Common myeloid progenitor, CD34-positive (primary cell): ENCODE results near the gene IGSF3.

Experiments
- CTCF ChIA-PET: fragments of 350-600 bp; sonication (Branson Sonifier 250); formaldehyde crosslinking; loops from one replicate; lab custom pipeline; 2021; ENCODE audit warnings: antibody characterized with exemption; lab: Charles Lee
- POLR2A ChIA-PET: fragments of 350-600 bp; sonication (Branson Sonifier 250); formaldehyde crosslinking; loops from one replicate; lab custom pipeline; 2021; ENCODE audit warnings: antibody characterized with exemption; lab: Charles Lee
- DNase-seq, 3 donors: peaks; one replicate each; pipeline versions ENCODE4 v3.0.0 to v3.0.0-alpha.2; 2013
- H3K27ac ChIP-seq, 2 experiments: 1 replicate in 1 of 2; 2 replicates in 1 of 2; pipeline ENCODE4 v1.7.0; 2013; ENCODE audit warnings: inconsistent platforms in 2 of 2, low read length in 2 of 2, mild to moderate bottlenecking in 2 of 2, low read depth in 1 of 2, moderate library complexity in 1 of 2; ENCODE audit not compliant: severe bottlenecking in 2 of 2, insufficient read depth in 1 of 2, poor library complexity in 1 of 2
- H3K27me3 ChIP-seq, 5 experiments: replicated peaks in 2 of 5; 1 replicate in 3 of 5; 2 replicates in 2 of 5; pipeline versions ENCODE4 v1.6.1 to v1.7.0; 2013; ENCODE audit warnings: low read length in 4 of 5, mild to moderate bottlenecking in 2 of 5, moderate library complexity in 2 of 5, inconsistent platforms in 1 of 5; ENCODE audit not compliant: insufficient read depth in 5 of 5, control insufficient read depth in 4 of 5
- H3K36me3 ChIP-seq, 4 experiments: 1 replicate in 2 of 4; 2 replicates in 2 of 4; pipeline versions ENCODE4 v1.6.1 to v1.7.0; 2013; ENCODE audit warnings: low read length in 3 of 4, control low read depth in 1 of 4, mild to moderate bottlenecking in 1 of 4; ENCODE audit not compliant: control insufficient read depth in 4 of 4, insufficient read depth in 4 of 4
- H3K4me1 ChIP-seq, 4 experiments: 1 replicate in 3 of 4; 2 replicates in 1 of 4; pipeline versions ENCODE4 v1.6.1 to v1.7.1; 2013; ENCODE audit warnings: low read length in 3 of 4, mild to moderate bottlenecking in 3 of 4, control low read depth in 1 of 4, inconsistent platforms in 1 of 4, moderate library complexity in 1 of 4; ENCODE audit not compliant: control insufficient read depth in 4 of 4, insufficient read depth in 4 of 4; ENCODE audit errors: control extremely low read depth in 1 of 4
- H3K4me3 ChIP-seq, 7 experiments: 1 replicate in 4 of 7; 2 replicates in 3 of 7; pipeline versions ENCODE4 v1.5.1 to v1.7.0; 2013; ENCODE audit warnings: mild to moderate bottlenecking in 7 of 7, low read length in 6 of 7, moderate library complexity in 6 of 7, inconsistent platforms in 2 of 7, low read depth in 2 of 7, control low read depth in 1 of 7; ENCODE audit not compliant: insufficient read depth in 4 of 7, control insufficient read depth in 1 of 7; ENCODE audit errors: extremely low read depth in 1 of 7
- H3K9me3 ChIP-seq, 5 experiments: 1 replicate in 4 of 5; 2 replicates in 1 of 5; pipeline versions ENCODE4 v1.6.1 to v1.7.1; 2013; ENCODE audit warnings: low read length in 4 of 5, mild to moderate bottlenecking in 2 of 5, inconsistent platforms in 1 of 5, low read depth in 1 of 5, moderate library complexity in 1 of 5; ENCODE audit not compliant: control insufficient read depth in 4 of 5, insufficient read depth in 2 of 5; ENCODE audit errors: control extremely low read depth in 1 of 5
- WGBS: methylation state at CpG from one replicate; pipeline ENCODE4 v1.1.5; 2013; ENCODE audit not compliant: insufficient coverage; 5-methylcytosine and 5-hydroxymethylcytosine counted together

IGSF3 gene

DNA sequence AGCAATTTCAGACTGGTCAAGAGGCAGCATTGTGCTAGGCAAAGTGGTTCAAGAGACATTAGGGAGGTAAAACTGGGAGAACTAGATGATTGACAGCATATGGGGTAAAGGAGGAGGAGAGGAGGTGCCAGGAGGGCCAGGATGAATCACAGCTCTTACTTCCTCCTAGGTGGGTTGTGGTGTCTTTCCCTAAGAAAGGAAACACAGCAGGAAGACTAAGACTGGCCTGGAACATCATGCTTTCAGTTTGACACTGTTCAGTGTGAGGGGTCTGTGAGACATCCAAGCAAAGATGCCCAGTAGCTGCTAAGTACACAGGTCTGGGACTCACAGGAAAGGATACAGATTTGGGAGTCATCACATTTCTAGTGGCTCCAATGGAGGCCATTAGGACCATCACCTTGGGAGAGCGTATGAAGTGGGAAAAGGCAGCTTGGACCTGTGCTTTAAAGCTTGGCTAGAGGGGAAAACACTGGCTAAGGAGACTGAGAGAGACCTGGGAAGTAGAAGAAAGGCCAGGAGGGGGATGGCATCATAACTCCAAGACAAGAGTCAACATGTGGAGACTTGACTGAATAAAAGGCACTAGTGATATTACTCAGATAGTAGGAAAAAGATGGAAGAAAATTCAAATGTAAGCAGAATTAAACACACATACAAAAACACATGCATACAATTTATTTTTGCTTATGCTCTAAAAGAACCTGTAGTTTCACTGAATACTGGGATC lies 114.0 kb downstream of the IGSF3 start:
- H3K4me1 ChIP-seq = peaks cover 5 to 14% (median 9%) of the 10 kb centered on the region in 4 experiments
- WGBS = 100% methylated on average over 1 of the region's 1 CpG
- POLR2A ChIA-PET = interaction anchor here (1.0 kb wide), 1 partner anchor 9 kb away, joined by 3 read pairs; no protein-coding TSS in a partner anchor

DNA sequence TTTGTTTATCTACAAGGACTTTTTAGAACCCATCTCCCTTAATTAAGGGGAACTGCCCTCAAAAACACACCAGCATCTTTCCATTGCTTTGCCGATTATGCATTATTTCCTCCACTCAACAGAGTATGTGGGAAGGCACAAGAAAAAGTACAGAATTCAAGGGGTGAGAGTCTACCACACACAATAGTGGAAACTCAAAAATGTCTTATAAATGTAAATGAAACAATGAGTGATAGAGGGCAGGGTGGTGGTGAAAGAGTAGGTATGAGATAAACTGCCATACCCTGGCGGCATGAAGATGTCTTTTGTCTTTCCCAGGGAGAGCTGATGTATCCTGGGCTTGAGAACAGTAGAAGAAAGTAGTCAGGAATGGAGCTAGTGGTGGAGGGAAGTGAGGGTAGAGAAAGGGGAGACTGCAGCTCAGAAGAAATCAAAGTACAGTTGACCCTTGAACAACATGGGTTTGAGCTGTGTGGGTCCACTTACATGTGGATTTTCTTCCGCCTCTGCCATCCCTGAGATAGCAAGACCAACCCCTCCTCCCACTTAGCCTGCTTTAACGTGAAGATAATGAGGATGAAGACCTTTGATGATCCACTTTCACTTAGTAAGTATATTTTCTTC lies 121.1 kb downstream of the IGSF3 start:
- Histone ChIP-seq H3K36me3 (peaks cover 4 to 31% (median 15%) of the 10 kb centered on the region in 4 experiments), H3K27me3 (no peaks in the 10 kb centered on the region), H3K27ac (no peak overlapping the region), H3K9me3 (no peaks in the 10 kb centered on the region), H3K4me3 (no peak overlapping the region), H3K4me1 (peaks cover 0 to 14% (median 10%) of the 10 kb centered on the region in 4 experiments)
- ChIA-PET POLR2A (interaction anchor here (0.6 kb wide), 1 partner anchor 8 kb away, joined by 3 read pairs; no protein-coding TSS in a partner anchor), CTCF (interaction anchor here (1.0 to 1.1 kb wide), 2 partner anchors 9 to 61 kb away, joined by 3 read pairs; no protein-coding TSS in a partner anchor)
- DNase-seq = no peak
- 100% methylated on average over 1 of the region's 4 CpGs for WGBS

More for the DNA sequence above, 114.0 kb downstream of the IGSF3 start:
- H3K27me3 ChIP-seq = no peaks in the 10 kb centered on the region
- no peaks in the 10 kb centered on the region for H3K9me3 ChIP-seq
- no peak overlapping the region for H3K4me3 ChIP-seq
- CTCF ChIA-PET = interaction anchor here (1.9 kb wide), 1 partner anchor 38 kb away, joined by 6 read pairs; no protein-coding TSS in a partner anchor
- H3K27ac ChIP-seq = no peak overlapping the region
- no peak for DNase-seq
- H3K36me3 ChIP-seq = peaks cover 0 to 3% (median 0%) of the 10 kb centered on the region in 4 experiments

DNA sequence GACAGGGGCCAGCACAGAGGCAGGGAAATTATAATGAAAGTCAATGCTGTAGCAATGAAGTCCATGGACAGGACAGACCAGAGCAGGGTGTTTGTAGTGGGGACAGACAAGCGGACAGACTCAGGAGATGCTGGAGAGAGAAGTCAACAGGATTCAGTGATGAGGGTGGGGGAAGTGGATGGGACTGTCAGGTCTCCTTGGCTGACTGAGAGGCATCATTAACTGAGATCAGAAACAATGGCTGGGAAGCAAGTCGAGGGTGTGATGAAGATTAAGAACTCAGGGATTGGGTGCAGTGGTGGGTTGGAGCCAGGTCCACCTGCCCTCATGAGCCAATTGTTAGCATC lies 122.2 kb downstream of the IGSF3 start:
- H3K9me3 ChIP-seq = no peaks in the 10 kb centered on the region
- CTCF ChIA-PET = interaction anchor here (1.0 to 3.0 kb wide), 2 partner anchors 8 to 12 kb away, joined by 3 to 9 read pairs; no protein-coding TSS in a partner anchor
- H3K36me3 ChIP-seq = peaks cover 4 to 32% (median 15%) of the 10 kb centered on the region in 4 experiments
- H3K27me3 ChIP-seq = no peaks in the 10 kb centered on the region
- H3K27ac ChIP-seq = no peak overlapping the region
- no peak overlapping the region for H3K4me3 ChIP-seq
- DNase-seq = no peak
- WGBS = 100% methylated on average over 2 of the region's 2 CpGs
- H3K4me1 ChIP-seq = peaks cover 3 to 20% (median 15%) of the 10 kb centered on the region in 4 experiments
- POLR2A ChIA-PET = no interaction called here

DNA sequence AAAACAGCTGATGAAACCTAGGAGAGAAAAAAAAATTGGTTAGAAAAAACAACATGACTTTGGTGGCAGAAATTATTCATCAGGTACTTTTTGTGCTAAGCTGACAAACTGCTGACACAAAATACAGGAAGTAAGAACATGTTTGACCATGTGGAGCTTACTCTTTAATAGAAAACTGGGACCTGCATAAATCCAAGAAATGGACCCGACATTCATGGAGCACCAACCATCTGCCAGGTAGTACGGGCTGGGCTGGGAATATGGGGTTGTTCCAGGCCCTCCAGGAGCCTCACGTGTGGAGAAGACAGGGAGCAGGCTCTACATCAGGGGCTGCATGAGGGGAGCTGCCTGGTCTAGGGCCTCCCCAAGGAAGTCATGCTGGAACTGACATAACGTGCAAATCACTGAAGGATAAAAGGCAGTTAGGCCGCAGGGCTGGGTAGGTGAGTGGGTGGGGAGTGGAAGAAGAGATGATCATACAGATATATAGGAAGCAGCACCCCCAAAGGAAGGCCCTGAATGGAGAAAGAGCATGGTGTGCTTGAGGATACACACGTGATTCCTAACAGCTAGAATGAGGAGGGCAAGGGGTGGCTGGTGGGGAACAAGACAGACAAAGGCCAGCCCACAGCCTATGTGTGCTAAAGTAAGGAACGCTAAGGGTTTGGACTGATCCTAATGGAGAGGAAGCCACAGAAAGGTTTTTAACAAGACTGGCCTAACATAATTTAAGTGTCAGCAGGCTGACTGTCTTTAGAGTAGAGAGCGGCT lies 122.8 kb downstream of the IGSF3 start:
- ChIA-PET POLR2A (interaction anchor here (0.7 kb wide), 1 partner anchor 9 kb away, joined by 3 read pairs; no protein-coding TSS in a partner anchor), CTCF (interaction anchor here (1.2 to 3.0 kb wide), 2 partner anchors 12 to 40 kb away, joined by 4 to 9 read pairs; no protein-coding TSS in a partner anchor)
- Histone ChIP-seq H3K27ac (no peak overlapping the region), H3K4me1 (peaks cover 4 to 26% (median 20%) of the 10 kb centered on the region in 4 experiments), H3K27me3 (no peaks in the 10 kb centered on the region), H3K36me3 (peaks cover 4 to 32% (median 15%) of the 10 kb centered on the region in 4 experiments), H3K4me3 (no peak overlapping the region), H3K9me3 (no peaks in the 10 kb centered on the region)
- peak in 1 of 3 donors; percentile 39 for DNase-seq
- 84% methylated on average over 8 of the region's 8 CpGs for WGBS

DNA sequence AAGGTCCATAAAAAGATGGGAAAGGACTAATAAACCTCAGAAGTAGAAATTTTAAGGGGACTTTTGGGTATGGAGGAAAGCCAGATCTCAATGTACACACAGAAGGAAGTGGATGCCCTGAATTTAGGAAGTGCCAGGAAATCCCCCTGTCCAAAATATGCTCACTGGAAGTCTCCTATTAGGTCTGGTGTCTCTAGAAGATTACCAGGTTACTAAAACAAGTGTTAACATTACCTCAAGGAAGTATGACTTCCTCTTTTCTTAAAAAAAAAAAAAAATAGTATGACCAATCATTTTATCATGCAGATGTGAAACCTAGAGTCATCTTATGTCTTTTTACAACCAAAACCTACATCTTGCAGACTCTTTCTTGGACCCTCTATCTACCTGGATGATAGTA lies 127.4 kb downstream of the IGSF3 start:
- POLR2A ChIA-PET = no interaction called here

DNA sequence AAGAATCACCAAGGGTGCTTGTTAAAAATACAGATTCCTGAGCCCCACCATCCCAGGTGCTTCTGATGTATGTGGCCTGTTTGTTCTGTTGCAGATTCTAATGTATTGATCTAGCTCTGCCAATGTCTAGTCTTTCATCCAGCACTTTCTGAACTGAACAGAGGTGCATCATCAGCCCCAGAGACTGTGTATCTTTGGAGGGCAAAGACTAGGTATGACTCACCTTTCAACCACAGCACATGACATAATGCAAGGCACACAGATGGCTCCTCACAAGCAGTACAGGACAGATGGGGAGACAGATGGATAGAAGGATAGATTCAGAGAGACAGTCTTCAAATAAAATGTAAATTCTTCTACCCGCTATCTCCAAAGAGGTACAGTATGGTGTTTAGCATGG lies 129.0 kb downstream of the IGSF3 start:
- ChIA-PET CTCF (interaction anchor here (0.8 to 3.4 kb wide), 6 partner anchors 23 to 399 kb away, joined by 3 to 14 read pairs (median 4); no protein-coding TSS in a partner anchor), POLR2A (interaction anchor here (0.6 kb wide), 1 partner anchor 8 kb away, joined by 3 read pairs; no protein-coding TSS in a partner anchor)
- H3K36me3 ChIP-seq = peaks cover 8 to 61% (median 37%) of the 10 kb centered on the region in 4 experiments
- H3K4me1 ChIP-seq = peaks cover 8 to 33% (median 24%) of the 10 kb centered on the region in 4 experiments
- no CpG with 5 or more reads among the region's 1 CpG for whole genome bisulfite sequencing
- DNase-seq = peak in 2 of 3 donors; percentile 40 to 57
- no peaks in the 10 kb centered on the region for H3K9me3 ChIP-seq
- H3K4me3 ChIP-seq = no peak overlapping the region
- no peaks in the 10 kb centered on the region for H3K27me3 ChIP-seq
- peak overlapping the region in 1 of 2 experiments; percentile 21 for H3K27ac ChIP-seq

More for the DNA sequence above, 127.4 kb downstream of the IGSF3 start:
- Histone ChIP-seq H3K9me3 (no peaks in the 10 kb centered on the region), H3K27me3 (no peaks in the 10 kb centered on the region), H3K27ac (peak overlapping the region in 1 of 2 experiments; percentile 56), H3K4me3 (no peak overlapping the region), H3K4me1 (peaks cover 8 to 42% (median 33%) of the 10 kb centered on the region in 4 experiments), H3K36me3 (peaks cover 7 to 55% (median 28%) of the 10 kb centered on the region in 4 experiments)
- DNase-seq = peak; percentile 51 to 82 (median 78)
- CTCF ChIA-PET = interaction anchor here (1.1 to 3.4 kb wide), 6 partner anchors 11 to 41 kb away, joined by 3 to 14 read pairs (median 6); no protein-coding TSS in a partner anchor
